GM21619 (cell line): ENCODE data around the gene CAPZA2.
"Not testable (repeated sequence)": the region's sequence is repeated elsewhere in the genome, so short reads cannot be mapped to it uniquely, and the experiment has no call there.

Source experiments
- ATAC-seq: cut with Tn5 transposase; IDR thresholded peaks from one replicate; pipeline ENCODE4 v1.9.1; 2021; ENCODE audit not compliant: unreplicated experiment

CAPZA2 gene

DNA sequence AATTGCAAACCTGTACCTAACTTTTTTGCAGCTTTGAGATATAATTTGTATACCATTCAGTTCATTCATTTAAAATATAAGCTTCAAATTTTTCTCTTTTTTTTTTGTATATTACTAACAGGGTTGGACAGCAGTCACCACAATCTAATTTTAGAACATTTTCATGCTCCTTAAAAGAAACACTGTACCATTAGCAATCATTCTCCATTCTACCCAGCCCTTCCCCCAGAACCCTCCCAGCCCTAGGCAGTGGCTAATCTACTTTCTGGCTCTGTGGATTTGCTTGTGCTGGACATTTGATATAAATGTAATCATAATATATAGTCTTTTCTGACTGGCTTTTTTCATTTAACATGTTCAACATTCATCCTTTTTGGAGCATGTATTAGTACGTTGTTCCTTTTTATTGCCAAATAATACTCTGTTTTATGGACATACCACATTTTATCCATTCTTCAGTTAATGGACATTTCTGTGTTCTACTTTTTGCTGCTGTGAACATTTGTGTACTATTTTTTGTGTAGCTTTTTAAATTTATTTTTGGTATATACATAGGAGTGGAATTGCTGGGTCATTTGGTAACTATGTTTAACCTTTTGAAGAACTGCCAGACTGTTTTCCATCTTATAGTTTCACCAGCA, 50.0 kb downstream of the CAPZA2 start:
- no peak for ATAC-seq

GRCh38 chr7:116918704-116919103, 56.3 kb downstream of the CAPZA2 start:
- ATAC-seq = no peak

GRCh38 chr7:116920359-116920758, 58.0 kb downstream of the CAPZA2 start:
- ATAC-seq = no peak

DNA sequence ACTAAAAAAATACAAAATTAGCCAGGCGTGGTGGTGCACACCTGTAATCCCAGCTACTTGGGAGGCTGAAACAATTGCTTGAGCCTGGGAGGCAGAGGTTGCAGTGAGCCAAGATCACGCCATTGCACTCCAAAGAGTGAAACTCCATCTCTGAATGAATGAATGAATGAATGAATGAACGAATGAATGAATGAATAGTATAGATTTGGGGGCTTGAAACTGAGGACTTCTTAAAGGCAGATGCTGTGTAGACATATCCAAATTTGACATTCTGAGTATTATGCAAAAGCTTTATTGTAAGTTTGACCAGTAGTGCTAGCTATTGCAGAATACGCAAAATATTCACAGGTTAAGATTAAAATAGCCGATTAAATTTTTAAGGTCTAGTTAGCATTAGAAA, 60.2 kb downstream of the CAPZA2 start:
- ATAC-seq = no peak

GRCh38 chr7:116924741-116925140, 62.4 kb downstream of the CAPZA2 start:
- no peak for ATAC-seq

DNA sequence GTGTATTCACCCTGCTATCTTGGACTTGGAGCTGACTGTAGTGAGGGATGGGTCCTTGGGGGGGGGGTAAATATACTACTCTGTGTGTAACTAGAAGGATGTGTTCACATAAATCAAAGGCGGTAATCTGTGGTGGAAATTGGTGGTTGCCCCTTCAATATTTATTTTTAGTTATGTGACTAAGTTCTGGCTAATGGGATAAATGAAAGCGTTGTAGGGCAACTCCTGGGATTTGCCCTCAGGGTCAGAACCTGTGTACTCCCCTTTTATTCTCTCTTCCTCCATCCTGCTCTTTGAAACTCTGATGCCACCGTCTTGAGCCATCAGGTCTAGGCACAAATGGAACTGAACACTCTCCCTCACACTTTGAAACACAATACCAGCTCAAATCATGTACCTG, 66.6 kb downstream of the CAPZA2 start:
- no peak for ATAC-seq

DNA sequence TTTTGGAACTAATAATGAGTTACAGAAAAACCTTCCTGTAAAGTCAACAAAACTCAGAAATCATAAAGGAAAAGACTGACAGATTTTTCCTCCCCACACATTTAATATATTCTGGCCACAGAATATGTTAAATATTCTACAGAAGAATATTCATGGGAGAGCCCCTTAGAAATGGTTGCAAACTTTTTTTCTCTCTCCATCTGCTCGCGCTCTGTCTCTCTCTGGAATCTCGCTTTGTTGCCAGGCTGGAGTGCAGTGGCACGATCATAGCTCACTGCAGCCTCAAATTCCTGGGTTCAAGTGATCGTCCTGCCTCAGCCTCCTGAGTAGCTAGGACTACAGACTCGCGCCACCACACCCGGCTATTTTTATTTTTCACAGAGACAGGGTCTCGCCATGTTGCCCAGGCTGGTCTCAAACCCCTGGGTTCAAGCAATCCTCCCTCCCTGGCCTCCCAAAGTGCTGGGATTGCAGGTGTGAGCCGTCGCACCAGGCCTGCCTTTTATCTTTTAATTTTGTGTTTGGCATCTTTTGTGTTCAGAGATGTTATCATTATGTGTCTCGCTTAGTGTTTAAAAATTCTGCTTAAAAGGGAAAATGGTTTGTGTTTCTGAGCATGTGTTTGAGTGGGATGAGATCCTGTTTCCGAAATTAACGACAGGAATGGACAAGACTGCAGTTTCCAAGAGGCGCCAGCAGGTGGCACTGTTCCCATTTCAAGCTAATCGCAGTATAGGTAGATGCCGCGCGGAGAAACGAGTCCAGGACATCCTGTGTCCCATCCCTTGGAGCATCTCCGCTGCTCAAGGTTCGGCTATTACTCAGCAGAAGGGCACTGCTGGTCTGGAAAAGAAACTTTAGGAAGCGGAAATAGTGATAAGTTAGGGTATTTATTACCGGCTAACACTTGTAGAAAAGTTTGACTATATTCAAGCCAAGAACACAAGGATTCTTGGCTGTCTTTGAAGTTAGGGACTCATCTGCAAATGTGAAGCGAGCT, 67.8 kb downstream of the CAPZA2 start:
- peak; percentile 90 for ATAC-seq

DNA sequence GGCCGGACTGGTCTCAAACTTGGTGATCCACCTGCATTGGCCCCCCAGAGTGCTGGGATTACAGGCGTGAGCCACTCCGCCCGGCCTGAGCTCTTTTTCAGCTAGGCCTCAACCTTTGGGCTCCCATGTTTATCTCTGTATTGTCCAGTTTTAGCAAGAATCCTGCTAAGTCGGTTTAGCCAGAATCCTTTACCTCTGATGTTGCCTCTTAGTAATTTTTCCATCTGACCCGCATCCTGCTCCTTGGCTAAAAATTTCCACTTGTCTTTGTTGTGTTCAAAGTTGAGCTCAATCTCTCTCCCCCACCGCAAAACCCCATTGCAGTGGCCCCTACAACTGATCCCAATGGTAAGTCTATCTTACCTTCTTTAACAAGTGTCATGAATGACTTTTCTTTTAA, 70.2 kb downstream of the CAPZA2 start:
- no peak for ATAC-seq

- no peak for ATAC-seq
Observed at GRCh38 chr7:116933465-116933864, 71.1 kb downstream of the CAPZA2 start.

DNA sequence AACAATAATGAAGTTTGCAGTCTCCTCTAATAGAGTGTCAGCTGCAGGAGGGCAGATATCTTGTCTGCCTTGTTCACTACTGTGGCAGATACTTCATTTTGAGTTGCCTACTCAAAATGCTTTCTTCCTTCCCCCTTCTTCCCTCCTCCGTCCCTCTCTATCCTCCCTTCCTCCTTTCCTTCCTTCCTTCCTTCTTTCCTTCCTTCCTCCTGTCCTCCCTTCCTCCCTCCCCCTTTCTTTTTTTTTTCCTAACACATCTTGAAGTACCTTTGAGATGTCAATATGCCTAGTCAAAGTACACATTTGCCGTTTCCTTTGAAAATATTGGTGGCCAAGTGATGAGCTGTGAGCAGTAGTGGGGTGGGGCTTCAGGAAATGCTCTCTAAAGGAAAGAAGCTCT, 72.2 kb downstream of the CAPZA2 start:
- no peak for ATAC-seq

- ATAC-seq = not testable (repeated sequence)
Observed at GRCh38 chr7:116936844-116937243, 74.5 kb downstream of the CAPZA2 start.

- ATAC-seq = no peak
Observed at GRCh38 chr7:116938678-116939077, 76.3 kb downstream of the CAPZA2 start.

GRCh38 chr7:116940689-116941370, 78.4 kb downstream of the CAPZA2 start:
- no peak for ATAC-seq

DNA sequence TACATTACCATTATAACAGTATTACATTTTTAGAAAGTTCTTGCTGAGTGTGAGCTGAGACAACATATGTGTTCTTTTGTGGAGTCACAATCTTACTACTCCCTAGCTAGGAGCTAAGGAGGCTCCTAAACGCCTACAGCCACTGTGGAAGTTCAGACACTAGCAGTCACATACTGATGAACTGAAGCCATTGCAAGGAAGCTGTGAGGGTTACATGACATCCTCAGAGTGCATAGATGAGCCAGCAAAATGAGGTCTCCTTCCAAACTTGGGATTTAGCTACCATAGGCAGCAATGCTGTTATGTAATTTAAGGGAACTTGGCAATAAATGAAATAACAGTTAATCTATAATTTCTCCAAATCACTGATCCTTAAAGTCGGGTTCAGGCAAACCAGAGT, 80.1 kb downstream of the CAPZA2 start:
- ATAC-seq = no peak

DNA sequence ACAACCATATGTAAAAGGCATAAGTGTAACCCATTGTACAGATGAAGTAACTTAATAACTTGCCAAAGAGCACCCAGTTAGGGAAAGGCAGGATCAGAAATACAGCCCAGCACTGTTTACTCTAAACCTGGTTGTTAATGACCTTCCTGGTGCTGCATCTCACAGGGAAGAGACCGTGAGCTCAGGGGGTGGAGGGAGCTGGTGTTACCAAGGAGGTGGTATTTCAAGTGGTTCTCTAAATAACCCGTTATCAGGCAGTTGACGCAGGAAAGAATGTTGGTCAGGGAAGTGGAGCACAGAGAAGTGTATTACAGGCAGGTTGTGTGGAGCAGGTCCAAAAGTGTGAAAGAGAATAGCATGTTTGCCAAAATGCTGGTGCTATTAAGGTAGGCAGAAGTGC, 86.5 kb downstream of the CAPZA2 start:
- no peak for ATAC-seq

DNA sequence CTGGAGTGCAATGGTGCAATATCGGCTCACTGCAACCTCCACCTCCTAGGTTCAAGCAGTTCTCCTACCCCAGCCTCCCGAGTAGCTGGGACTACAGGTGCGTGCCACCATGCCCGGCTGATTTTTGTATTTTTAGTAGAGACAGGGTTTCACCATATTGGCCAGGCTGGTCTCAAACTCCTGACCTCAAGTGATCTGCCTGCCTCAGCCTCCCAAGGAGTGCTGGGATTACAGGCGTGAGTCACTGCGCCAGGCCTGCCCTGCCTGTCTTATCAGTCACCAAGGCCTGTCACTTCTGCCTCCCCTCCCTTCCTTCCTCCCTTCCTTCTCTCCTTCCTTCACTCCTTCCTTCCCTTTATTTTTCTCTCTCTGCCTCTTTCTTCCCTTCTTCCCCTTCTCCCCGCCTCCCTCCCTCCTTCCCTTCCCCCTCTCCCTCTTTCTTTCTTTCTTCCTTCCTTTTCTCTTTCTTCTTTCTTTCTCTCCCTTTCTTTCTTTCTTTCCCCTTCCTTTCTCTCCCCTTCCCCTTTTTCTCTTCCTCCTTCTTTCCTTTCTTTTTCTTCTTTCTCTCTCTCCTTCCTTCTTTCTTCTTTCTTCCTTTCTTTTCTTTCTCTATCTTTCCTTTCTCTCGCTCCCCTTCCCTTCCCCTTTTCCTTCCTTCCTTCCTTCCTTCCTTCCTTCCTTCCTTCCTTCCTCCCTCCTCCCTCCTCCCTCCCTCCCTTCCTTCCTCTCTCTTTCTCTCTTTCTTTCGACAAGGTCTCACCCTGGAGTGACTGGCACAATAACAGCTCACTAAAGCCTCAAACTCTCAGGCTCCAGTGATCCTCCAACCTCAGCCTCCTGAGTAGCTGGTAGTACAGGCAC, 87.8 kb downstream of the CAPZA2 start:
- no peak for ATAC-seq

GRCh38 chr7:116950889-116951351, 88.5 kb downstream of the CAPZA2 start:
- ATAC-seq = no peak

GRCh38 chr7:116951366-116952292, 89.2 kb downstream of the CAPZA2 start:
- no peak for ATAC-seq

- ATAC-seq = peak; percentile 10
Observed at GRCh38 chr7:116952635-116953371, 90.4 kb downstream of the CAPZA2 start.
